ENCODE measurements around the gene TRIP12.

DNA sequence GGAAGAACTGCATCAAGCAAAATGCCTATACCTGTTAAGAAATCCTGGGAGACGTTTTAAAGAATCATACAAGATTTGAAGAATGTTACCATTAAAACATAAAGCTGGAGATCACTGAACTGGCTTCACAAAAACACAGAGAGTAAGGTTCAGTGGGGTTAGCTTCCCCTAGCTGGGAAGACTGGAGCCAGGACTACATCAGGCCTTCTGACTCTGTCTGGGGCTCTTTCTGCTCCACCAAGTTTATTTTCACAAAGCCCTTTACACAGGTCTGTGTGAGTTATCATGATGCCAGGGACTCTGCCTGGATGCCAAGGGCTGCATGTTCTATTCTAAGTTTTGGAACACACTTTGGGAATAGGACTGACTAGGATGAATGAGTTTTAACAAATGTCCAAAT lies 160.1 kb downstream of the TRIP12 start:
- TF ChIP-seq, protein P1, sequence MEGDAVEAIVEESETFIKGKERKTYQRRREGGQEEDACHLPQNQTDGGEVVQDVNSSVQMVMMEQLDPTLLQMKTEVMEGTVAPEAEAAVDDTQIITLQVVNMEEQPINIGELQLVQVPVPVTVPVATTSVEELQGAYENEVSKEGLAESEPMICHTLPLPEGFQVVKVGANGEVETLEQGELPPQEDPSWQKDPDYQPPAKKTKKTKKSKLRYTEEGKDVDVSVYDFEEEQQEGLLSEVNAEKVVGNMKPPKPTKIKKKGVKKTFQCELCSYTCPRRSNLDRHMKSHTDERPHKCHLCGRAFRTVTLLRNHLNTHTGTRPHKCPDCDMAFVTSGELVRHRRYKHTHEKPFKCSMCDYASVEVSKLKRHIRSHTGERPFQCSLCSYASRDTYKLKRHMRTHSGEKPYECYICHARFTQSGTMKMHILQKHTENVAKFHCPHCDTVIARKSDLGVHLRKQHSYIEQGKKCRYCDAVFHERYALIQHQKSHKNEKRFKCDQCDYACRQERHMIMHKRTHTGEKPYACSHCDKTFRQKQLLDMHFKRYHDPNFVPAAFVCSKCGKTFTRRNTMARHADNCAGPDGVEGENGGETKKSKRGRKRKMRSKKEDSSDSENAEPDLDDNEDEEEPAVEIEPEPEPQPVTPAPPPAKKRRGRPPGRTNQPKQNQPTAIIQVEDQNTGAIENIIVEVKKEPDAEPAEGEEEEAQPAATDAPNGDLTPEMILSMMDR (conservative IDR thresholded peaks at IDR 0.05; ENCODE audit: low read length): no peak
- TF ChIP-seq EZH2phosphoT487 (IDR thresholded peaks at IDR 0.05; ENCODE audit: borderline replicate concordance): no peak

Data from Loucy (cell line).